ENCODE data around the gene SBNO2.

- TF ChIP-seq CTCF (IDR thresholded peaks at IDR 0.05; ENCODE audit: low read length) (no peak), EZH2 (IDR thresholded peaks at IDR 0.05; ENCODE audit: borderline replicate concordance, low read length) (no peak)
Measured at GRCh38 chr19:1158885-1159448, 15.1 kb downstream of the SBNO2 start.
